Keratinocyte (primary cell): ENCODE data around the gene SCAP. TPM values are rescaled to one million over a fixed set of nuclear protein-coding genes. Genes with fewer than 3 reads are reported as not detected.

Experiments
- DNase-seq: peaks from one replicate; pipeline ENCODE4 v3.0.0-alpha.2; 2011; ENCODE audit warnings: low read depth, missing footprints, low spot score
- FAIRE-seq: peaks from 2 replicates; lab custom pipeline; 2011; peaks lifted over from hg19 to GRCh38; lab: Jason Lieb, UNC
- H2AFZ ChIP-seq: 2 replicates; pipeline ENCODE4 v1.6.0; 2012; ENCODE audit warnings: low read length, control low read depth, inconsistent platforms; ENCODE audit not compliant: control insufficient read depth
- H3K27ac ChIP-seq: 2 replicates; pipeline ENCODE4 v1.5.1; 2011; ENCODE audit warnings: low read length; ENCODE audit not compliant: control insufficient read depth, insufficient read depth
- H3K27me3 ChIP-seq: 3 replicates; pipeline ENCODE4 v1.6.0; 2011; ENCODE audit warnings: low read length; ENCODE audit not compliant: control insufficient read depth, insufficient read depth; ENCODE audit errors: extremely low read depth
- H3K36me3 ChIP-seq, 2 experiments: 2 replicates in 1 of 2; 3 replicates in 1 of 2; pipeline ENCODE4 v1.5.1; 2011; ENCODE audit warnings: low read length in 2 of 2, mild to moderate bottlenecking in 1 of 2; ENCODE audit not compliant: control insufficient read depth in 2 of 2, insufficient read depth in 2 of 2; ENCODE audit errors: extremely low read depth in 1 of 2
- H3K4me1 ChIP-seq: 3 replicates; pipeline ENCODE4 v1.5.1; 2011; ENCODE audit warnings: low read length; ENCODE audit not compliant: control insufficient read depth, insufficient read depth; ENCODE audit errors: extremely low read depth
- H3K4me2 ChIP-seq: 3 replicates; pipeline ENCODE4 v1.6.0; 2011; ENCODE audit warnings: low read depth, low read length; ENCODE audit not compliant: control insufficient read depth, insufficient read depth; ENCODE audit errors: extremely low read depth
- H3K4me3 ChIP-seq, 3 experiments: fragments of 200-600 bp in 1 of 3; sonication (generic) in 1 of 3; 2 replicates in 2 of 3; 3 replicates in 1 of 3; pipeline ENCODE4 v1.5.1; 2011 to 2016; ENCODE audit warnings: low read length in 3 of 3, mild to moderate bottlenecking in 3 of 3, control low read depth in 2 of 3, inconsistent platforms in 1 of 3, low read depth in 1 of 3, mixed read lengths in 1 of 3, mixed run types in 1 of 3, moderate library complexity in 1 of 3; ENCODE audit not compliant: control insufficient read depth in 2 of 3, insufficient read depth in 2 of 3; ENCODE audit errors: extremely low read depth in 1 of 3
- H3K79me2 ChIP-seq: 2 replicates; pipeline ENCODE4 v1.6.0; 2012; ENCODE audit warnings: low read length; ENCODE audit not compliant: control insufficient read depth, insufficient read depth
- H3K9ac ChIP-seq: 3 replicates; pipeline ENCODE4 v1.6.0; 2011; ENCODE audit warnings: low read length; ENCODE audit not compliant: control insufficient read depth, insufficient read depth; ENCODE audit errors: extremely low read depth
- H3K9me1 ChIP-seq: 3 replicates; pipeline ENCODE4 v1.6.0; 2011; ENCODE audit warnings: low read length; ENCODE audit not compliant: control insufficient read depth, insufficient read depth; ENCODE audit errors: extremely low read depth
- H3K9me3 ChIP-seq: 2 replicates; pipeline ENCODE4 v1.5.1; 2012; ENCODE audit warnings: low read depth, low read length; ENCODE audit not compliant: control insufficient read depth
- H4K20me1 ChIP-seq: 3 replicates; pipeline ENCODE4 v1.6.0; 2011; ENCODE audit warnings: low read length; ENCODE audit not compliant: control insufficient read depth, insufficient read depth; ENCODE audit errors: extremely low read depth
- EZH2 ChIP-seq: IDR thresholded peaks from one replicate; pipeline ENCODE4 v1.6.1; 2012; ENCODE audit warnings: inconsistent platforms, mild to moderate bottlenecking, low read length, moderate library complexity
- dilution Hi-C: fragments of 300-500 bp; cut with MboI; formaldehyde crosslinking; loops from one replicate; pipeline ENCODE4 v1.7.0; 2020; ENCODE audit warnings: low sequenced_read_pairs; ENCODE audit not compliant: extremely low pct_ligation_motif_present
- polyA plus RNA-seq, 5 experiments: library from polyadenylated mRNA; depleted of rRNA in 3 of 5; stranded (reverse) in 3 of 5; stranded (forward) in 1 of 5; unstranded in 1 of 5; fragments of >200 nt; gene quantifications; 1 replicate in 1 of 5; 2 replicates in 3 of 5; 3 replicates in 1 of 5; pipeline versions ENCODE4 v1.2.1 to v1.2.3, GENCODE V29; 2011 to 2012; ENCODE audit warnings: missing spikeins in 2 of 5, low read depth in 1 of 5, low replicate concordance in 1 of 5
- TF ChIP-seq, protein P1 (sequence below), 3 experiments: IDR thresholded peaks in 1 of 3; conservative IDR thresholded peaks in 1 of 3; optimal IDR thresholded peaks in 1 of 3; 2 replicates in 2 of 3; 3 replicates in 1 of 3; pipeline versions ENCODE3 to v1.5.1; 2011; ENCODE audit warnings: low read length in 3 of 3, mild to moderate bottlenecking in 3 of 3, moderate library complexity in 2 of 3, control low read depth in 1 of 3, inconsistent platforms in 1 of 3; ENCODE audit not compliant: insufficient read depth in 2 of 3; ENCODE audit errors: extremely low read depth in 1 of 3

The SCAP gene
- polyA plus RNA-seq, 1 donor (not counting 4 experiments of a cell fraction or from before 2014, with no cell fraction given) = 17.7 TPM

DNA sequence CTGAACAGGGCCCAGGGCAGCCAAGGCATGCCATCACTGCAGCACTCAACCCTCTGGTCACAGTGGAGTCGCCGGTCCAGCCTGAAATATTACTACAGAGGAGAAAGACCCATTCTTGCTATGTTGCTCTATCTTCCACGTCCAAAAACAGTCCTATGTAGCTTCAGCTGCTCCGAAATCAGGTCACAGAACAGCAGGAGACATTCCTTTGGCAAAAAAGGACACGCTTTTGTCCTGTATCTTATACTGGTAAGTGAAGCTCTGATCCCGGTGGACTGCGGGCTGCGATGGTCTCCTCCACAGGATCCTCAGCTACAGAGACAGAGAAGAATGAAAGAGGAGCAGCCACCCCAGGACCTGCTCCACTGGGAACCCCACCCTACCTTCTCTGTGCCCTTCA lies 20.1 kb upstream of the SCAP start:
- no peak overlapping the region for H3K9ac ChIP-seq
- dilution Hi-C loops = no loop called here
- no peak overlapping the region for H2AFZ ChIP-seq
- TF ChIP-seq EZH2 = no peak
- TF ChIP-seq, protein P1, sequence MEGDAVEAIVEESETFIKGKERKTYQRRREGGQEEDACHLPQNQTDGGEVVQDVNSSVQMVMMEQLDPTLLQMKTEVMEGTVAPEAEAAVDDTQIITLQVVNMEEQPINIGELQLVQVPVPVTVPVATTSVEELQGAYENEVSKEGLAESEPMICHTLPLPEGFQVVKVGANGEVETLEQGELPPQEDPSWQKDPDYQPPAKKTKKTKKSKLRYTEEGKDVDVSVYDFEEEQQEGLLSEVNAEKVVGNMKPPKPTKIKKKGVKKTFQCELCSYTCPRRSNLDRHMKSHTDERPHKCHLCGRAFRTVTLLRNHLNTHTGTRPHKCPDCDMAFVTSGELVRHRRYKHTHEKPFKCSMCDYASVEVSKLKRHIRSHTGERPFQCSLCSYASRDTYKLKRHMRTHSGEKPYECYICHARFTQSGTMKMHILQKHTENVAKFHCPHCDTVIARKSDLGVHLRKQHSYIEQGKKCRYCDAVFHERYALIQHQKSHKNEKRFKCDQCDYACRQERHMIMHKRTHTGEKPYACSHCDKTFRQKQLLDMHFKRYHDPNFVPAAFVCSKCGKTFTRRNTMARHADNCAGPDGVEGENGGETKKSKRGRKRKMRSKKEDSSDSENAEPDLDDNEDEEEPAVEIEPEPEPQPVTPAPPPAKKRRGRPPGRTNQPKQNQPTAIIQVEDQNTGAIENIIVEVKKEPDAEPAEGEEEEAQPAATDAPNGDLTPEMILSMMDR (optimal IDR thresholded peaks at IDR 0.05 in 1 of 3, IDR thresholded peaks at IDR 0.05 in 1 of 3, conservative IDR thresholded peaks at IDR 0.05 in 1 of 3; ENCODE audit: extremely low read depth in 1 of 3, insufficient read depth in 2 of 3, low read length in 3 of 3) = no peak
- H3K9me1 ChIP-seq = no peaks in the 10 kb centered on the region
- peaks cover 24 to 28% of the 10 kb centered on the region in 2 experiments for H3K36me3 ChIP-seq
- no peak overlapping the region for H3K4me2 ChIP-seq
- H3K27me3 ChIP-seq = no peaks in the 10 kb centered on the region
- H3K9me3 ChIP-seq = no peaks in the 10 kb centered on the region
- FAIRE-seq (no peak), DNase-seq (no peak)
- H4K20me1 ChIP-seq = no peaks in the 10 kb centered on the region
- H3K4me3 ChIP-seq = no peak overlapping the region
- no peak overlapping the region for H3K27ac ChIP-seq
- H3K79me2 ChIP-seq = peaks cover 2% of the 10 kb centered on the region
- no peaks in the 10 kb centered on the region for H3K4me1 ChIP-seq

DNA sequence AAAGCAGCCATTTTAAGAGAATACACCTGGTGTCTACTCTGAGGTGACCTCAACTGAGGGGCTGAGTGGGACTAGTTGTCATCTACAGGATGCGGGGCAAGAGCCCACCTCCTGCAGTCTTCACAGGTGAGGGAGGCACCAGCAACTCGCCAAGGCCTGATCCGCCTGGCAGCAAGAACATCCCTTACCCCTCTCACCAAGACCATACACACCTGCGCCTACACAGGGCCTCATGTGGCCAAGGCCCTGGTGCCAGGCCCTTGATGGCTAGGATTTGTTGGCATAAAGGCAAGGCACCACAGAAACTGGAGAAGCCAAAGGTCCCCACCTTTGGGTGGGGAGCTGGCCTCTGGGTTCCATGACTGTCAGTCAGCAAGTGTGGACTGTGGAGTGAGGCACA lies 19.4 kb upstream of the SCAP start:
- dilution Hi-C loops = no loop called here
- Histone ChIP-seq H2AFZ (no peak overlapping the region), H3K9ac (no peak overlapping the region), H3K9me1 (no peaks in the 10 kb centered on the region), H3K79me2 (no peaks in the 10 kb centered on the region), H3K27me3 (no peaks in the 10 kb centered on the region), H4K20me1 (no peaks in the 10 kb centered on the region), H3K36me3 (peaks cover 17 to 20% of the 10 kb centered on the region in 2 experiments), H3K4me2 (no peak overlapping the region), H3K4me1 (no peaks in the 10 kb centered on the region), H3K9me3 (no peaks in the 10 kb centered on the region), H3K4me3 (no peak overlapping the region), H3K27ac (no peak overlapping the region)
- no peak for TF ChIP-seq EZH2
- TF ChIP-seq, protein P1 (optimal IDR thresholded peaks at IDR 0.05 in 1 of 3, IDR thresholded peaks at IDR 0.05 in 1 of 3, conservative IDR thresholded peaks at IDR 0.05 in 1 of 3; ENCODE audit: extremely low read depth in 1 of 3, insufficient read depth in 2 of 3, low read length in 3 of 3) = no peak
- DNase-seq (no peak), FAIRE-seq (no peak)
